SK-N-MC (cell line): ENCODE results near the gene DLGAP1.

Experiments
- EZH2 ChIP-seq: fragments of 200-600 bp; sonication (generic); IDR thresholded peaks from one replicate; pipeline ENCODE4 v1.6.1; 2017; ENCODE audit warnings: antibody characterized with exemption
- POLR2AphosphoS5 ChIP-seq: IDR thresholded peaks from 2 replicates; pipeline ENCODE4 v1.6.1; 2012; ENCODE audit warnings: mild to moderate bottlenecking, low read depth, low read length, borderline replicate concordance

DNA sequence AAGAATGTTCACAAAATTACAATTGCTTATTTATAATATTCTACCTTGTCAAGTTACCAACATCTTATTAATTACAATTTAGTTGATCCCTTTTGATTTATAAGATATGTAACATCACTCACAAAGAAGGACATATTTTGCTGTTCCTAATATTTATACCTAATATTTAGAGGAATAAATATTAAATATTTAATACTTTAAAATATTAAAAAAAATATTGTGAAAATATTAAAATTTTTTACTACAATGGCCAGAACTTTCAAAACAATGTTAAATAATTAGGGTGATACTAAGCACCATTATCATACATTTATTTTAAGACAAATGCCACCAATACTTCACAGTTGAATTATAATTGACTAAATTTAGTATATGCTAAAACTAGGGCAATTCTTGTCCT is 254.7 kb downstream of the DLGAP1 start:
- TF ChIP-seq POLR2AphosphoS5 (no peak), EZH2 (no peak)
